ENCODE results near the gene SELE.
"Not testable (repeated sequence)": the region's sequence is repeated elsewhere in the genome, so short reads cannot be mapped to it uniquely, and the experiment has no call there.

SELE gene

GRCh38 chr1:169715100-169715499, 18.8 kb downstream of the SELE start:
- not testable (repeated sequence) for DNase-seq

- not testable (repeated sequence) for DNase-seq
Measured at GRCh38 chr1:169713090-169713489, 20.8 kb downstream of the SELE start.

GRCh38 chr1:169712309-169712631, 21.6 kb downstream of the SELE start:
- no peak for DNase-seq

DNA sequence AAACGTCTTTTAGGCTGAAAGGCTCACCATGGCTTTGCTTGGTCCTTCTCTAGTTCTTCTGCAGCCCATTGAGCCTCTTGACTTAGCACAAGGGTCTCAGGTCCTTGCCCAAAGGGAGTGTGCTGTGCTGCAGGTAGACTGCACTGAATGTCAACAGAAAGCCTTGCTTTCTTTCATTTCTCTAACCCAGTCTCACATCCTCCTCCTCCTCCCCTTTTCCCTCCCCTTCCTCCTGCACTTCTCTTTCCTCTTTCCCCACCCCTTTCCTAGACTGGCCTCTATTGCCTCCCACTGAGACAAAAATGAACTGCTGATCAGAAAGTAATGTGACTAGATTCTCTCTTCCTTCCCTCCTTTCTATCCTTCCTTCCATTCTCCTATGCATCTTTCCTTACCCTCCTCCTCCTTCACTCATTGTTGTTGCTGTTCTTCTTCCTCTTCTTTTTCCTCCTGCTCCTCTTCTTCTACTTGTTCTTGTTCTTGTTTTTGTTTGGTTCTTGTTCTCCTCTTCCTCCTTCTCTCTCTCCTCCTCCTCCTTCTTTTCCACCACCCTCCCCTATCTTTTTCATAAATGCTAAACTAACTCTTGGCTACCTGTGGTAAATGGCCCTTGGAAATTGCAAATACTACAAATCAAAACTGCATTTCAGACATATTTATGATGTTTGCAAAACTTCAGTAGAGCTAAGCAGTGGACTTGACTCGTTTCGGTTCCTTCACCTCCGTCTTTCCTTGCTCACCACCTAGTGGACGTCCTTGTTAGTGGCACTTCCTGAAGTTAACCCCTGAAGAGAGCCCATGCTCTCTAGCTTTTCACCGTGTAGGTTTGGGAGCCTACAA, 22.2 kb downstream of the SELE start, which contains the start of gene SELL:
Gene SELL (minus strand): TSS at position 152 of the 840 bp plus-strand sequence. CDS start 122 bp downstream, at position 30.
- DNase-seq, result peak; percentile 86

DNA sequence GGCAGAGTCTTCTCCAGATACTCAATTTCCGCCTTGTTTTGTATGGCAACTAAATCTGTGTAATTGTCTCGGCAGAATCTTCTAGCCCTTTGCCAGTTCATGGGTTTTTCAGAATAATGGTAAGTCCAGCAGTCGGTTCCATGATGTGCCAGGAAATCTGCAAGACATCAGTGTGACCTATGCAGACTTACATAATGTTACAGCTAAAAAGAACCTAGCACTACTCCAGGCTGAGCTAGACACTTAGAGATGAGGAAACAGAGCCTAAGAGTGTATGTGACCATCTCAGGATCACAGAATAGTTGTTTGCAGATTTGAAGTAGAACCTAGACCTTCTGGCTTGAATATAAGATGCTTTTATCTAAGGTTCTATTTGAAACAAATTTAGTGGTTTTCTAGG, 25.2 kb downstream of the SELE start:
- DNase-seq, result no peak

GRCh38 chr1:169707912-169708604, 25.8 kb downstream of the SELE start:
- DNase-seq, result no peak

- DNase-seq, result no peak
Measured at GRCh38 chr1:169704797-169705196, 29.1 kb downstream of the SELE start.

DNA sequence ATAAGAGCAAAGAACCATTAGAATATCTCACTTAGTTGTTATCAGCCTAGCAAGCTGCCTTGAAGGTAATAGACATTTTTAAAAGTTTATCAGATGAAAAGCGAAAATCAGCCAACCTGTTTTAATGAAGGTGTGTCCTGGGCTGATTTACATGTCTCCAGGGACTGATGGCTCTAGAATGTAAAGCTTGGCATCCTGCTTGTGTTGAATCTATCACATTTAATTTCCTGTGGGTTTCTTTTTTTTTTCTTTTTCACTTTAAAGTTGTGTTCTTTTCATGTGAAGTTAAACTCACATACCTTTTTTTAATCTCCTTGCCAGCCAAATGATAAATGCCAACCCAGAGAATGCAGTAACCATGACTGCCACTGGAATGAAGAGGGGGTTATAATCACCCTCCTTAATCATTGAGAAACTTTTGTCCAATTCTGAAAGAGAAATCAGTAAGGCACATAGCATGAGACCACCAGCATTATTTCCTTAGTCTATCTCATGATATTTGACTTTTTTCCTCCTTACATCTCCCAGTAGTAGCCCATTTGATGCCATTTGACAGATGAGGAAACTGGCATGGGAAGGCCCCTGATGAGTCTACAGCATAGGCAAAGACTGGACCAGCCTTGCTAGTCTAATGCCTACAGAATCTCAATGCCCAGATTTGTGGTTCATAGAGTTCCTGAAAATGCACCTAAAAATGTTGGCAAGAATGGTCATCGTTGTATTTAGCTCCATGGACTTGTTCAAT, 32.4 kb downstream of the SELE start:
- peak; percentile 29 for DNase-seq

DNA sequence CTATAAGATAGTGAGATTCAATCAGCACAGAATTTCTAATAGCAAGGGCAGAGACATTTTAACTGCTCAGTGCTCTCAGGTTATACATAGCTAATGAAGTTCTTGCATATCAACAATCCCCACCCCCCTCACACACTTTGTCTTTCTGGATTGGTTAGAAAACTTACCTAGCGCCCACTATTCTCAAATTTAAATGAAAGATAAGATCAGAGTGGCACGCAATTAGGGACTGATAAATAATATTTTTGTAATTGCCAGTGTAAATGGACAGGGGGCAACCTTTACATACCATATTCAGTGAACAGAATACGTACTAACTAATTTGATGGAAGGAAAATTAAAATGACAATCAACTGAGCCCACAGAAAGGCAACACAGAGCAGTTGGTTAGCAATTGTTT, 34.2 kb downstream of the SELE start:
- no peak for DNase-seq

GRCh38 chr1:169698976-169699375, 34.9 kb downstream of the SELE start:
- no peak for DNase-seq

DNA sequence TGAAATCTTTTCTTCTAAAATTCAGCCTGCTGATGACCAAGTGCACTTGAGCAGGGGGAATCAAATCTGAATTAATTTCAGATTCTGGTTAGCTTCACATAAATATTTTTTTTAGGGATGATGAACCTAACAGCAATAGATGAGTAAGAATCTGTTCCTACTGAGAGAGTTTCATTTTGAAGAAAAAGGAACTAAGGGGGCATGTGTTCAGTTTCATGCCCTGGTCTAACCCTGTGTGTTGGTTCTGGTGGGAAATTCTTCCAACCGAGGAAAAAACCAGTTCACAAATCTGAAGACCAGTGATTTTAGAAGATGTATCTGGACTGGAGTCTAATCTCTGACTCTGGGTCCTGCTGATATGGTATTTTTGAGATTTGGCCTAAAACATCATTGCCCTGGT, 36.1 kb downstream of the SELE start:
- peak; percentile 83 for DNase-seq

- peak; percentile 32 for DNase-seq
Measured at GRCh38 chr1:169696273-169697100, 37.4 kb downstream of the SELE start.

DNA sequence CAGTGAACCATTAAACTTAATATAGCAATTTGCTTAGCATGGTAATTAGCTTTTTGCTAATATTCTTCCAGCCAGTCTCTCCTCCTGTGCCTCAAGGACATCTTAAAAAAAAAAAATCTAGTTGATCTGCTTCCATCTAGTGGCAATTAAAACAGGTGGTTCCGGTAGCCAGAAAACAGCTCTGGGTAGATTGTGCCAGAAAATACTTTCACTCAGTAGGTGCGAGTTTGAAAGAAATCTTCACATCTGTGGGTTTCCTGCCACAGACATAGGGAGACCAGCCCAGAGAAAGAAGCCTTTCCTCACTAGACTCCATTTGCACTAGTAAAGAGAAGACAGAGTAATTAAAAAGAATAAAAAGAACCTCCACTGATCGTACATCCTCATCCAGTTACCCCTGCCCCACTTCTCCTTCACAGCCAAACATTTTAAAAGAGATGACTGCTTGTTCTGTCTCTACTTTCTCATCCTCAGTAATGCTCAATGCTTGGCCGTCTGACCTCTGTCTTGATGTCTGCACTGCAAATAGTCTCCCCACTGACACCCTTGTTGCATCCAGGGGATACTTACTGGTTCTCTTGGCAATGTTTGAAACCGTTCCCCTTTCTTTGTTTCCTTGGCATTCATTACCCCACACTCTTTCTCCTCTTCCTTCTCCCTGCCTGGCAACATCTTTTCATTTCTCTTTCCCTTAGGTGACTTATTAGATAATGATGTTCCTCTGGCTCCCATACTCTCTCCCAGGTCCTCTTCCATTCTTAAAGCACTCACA, 39.4 kb downstream of the SELE start:
- no peak for DNase-seq

DNA sequence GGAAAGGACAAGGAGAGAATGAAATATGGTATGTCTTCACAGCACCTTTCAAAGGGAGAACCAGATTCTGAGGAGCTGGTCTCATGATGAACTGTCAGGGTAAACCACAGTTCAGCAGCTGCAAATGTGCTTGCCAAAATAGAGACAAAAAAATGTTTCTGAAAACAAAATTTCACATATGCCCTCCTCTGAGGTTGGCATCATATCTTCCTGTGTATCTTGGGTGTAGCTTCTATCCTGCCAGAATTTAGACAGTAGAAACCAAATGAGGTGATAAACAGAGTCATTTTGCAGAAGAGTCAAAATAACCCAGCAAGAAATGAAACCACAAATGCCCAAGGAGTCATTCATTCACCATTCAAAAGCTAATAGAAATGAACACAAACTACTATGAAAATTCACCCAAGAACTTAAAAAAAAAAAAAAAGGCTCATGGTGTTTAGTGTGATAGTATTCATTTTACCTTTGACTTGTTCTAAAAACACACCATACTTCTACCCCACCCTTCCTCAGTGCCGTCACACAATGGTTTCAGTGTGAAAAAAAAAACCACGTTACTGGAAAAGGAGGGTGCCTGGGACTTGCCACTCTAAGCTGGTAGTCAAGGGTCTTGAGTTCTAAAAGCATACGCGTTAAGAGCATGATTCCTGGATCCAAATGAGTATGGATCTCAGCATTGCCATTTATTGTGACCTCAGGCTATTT, 41.0 kb downstream of the SELE start:
- peak; percentile 25 for DNase-seq

DNA sequence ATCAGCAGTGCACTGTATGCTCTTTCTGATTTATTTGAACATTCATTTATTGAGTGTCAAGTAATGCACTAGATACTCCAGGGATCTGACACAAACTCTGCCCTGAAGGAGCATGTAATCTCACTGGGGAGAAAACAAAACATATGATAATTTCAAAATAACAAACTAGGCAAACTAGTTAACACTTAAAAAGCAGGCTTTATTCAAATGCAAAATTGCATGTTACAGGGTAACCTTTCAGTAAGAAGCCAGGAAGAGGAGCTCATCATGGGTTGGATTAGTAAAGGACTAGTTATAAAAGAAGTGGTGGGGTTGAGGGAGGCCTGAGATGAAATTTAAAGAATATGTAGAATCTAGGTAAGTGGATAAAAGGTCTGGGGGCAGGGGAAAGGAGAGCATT, 43.4 kb downstream of the SELE start:
- no peak for DNase-seq

DNA sequence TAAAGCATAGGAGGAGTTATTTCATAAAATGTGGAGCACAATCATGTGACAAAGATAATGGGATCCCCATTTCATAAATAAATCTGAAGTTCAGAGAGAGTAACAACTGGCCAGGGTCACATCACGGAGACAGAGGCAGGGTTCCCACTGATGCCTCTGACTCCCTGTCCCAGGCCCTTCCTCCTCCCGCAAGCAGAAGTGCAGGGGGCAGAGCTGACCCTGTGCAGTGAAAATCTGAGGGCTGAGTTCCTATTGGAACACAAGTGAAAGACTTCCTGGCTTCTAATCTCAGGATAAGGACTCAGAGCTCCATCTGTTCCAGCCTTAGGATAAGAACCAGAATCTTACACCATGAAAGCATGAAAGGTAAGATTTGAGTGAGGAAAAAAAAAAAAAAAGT, 44.5 kb downstream of the SELE start:
- DNase-seq, result no peak

GRCh38 chr1:169688377-169688776, 45.5 kb downstream of the SELE start:
- DNase-seq, result not testable (repeated sequence)

DNA sequence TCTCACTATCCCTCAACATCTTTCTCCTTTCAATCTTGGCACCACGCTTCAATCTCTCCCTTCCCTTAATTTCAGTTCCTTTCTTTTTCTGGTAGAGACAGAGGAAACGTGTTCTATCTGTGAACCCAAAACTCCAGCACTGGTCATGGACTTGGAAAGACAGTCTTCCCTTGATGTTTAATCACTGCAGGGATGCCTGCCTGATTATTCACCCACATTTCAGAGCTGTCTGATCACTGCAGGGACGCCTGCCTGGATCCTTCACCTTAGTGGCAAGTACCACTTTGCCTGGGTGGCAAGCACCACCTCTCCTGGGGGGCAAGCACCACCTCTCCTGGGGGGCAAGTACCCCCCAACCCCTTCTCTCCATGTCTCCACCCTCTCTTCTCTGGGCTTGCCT, 50.2 kb downstream of the SELE start:
- no peak for DNase-seq

- DNase-seq, result not testable (repeated sequence)
Measured at GRCh38 chr1:169683168-169683567, 50.7 kb downstream of the SELE start.

DNA sequence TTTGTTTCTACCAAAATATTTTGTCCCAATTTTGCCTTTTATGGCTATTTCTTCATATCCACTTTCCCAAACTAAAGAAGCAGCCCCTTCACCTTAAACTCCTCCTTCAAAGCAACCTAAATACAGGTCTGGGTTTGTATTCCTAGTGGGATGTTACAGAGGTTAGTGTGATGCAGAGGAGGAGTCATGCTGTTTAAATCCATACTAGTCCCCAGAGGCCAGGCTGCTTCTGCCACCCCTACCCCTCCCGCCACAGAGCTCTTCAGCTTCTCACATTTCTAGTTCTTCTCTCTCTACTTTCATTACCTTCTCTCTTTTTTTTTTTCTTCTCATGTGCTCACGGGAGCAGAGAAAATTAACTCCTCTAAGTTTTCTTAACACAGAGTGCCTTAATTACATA, 51.8 kb downstream of the SELE start:
- DNase-seq, result no peak

GRCh38 chr1:169681140-169681539, 52.7 kb downstream of the SELE start:
- no peak for DNase-seq

Data from suppressor macrophage treated with lipopolysaccharide for 4 hours (primary cell).